ENCODE data around the gene BUD13.

DNA sequence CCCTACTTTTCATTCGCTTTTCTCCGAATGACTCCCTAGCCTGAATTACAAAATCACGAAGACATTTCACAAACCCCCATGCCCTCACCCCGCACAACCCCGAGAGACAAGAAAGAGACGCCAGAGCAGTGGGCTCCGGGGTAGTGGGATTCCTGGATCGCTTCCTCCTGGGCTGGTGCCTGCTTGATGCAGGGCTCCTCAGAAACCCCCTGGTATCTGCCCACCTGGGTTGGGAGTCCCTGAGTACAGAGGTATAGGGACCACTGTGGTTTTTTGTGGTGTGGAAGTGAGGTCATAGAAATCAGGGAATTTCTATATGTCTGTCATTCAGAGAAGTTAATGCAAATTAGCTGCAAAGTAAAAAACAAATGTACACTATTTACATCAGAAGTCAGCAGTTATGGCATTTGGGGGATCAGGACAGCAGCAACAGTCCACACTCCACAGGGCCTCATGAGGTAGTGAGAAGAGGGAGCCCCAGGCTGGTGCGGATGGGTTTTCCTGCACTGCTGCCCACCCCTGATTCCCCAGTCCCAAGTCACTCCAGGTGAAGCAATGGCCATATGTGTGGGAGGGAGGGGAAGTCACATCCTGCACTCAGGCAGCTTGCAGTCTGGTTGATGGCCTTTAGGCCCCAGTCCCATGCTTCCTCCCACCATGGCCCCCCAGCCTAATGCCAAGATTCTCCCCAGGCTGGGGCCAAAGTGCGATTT lies 39.6 kb downstream of the BUD13 start:
- TF ChIP-seq, protein P1, sequence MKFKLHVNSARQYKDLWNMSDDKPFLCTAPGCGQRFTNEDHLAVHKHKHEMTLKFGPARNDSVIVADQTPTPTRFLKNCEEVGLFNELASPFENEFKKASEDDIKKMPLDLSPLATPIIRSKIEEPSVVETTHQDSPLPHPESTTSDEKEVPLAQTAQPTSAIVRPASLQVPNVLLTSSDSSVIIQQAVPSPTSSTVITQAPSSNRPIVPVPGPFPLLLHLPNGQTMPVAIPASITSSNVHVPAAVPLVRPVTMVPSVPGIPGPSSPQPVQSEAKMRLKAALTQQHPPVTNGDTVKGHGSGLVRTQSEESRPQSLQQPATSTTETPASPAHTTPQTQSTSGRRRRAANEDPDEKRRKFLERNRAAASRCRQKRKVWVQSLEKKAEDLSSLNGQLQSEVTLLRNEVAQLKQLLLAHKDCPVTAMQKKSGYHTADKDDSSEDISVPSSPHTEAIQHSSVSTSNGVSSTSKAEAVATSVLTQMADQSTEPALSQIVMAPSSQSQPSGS (tag by site-specific recombination; IDR thresholded peaks at IDR 0.05; ENCODE audit: low read depth) = no peak
- TF ChIP-seq, protein P2, sequence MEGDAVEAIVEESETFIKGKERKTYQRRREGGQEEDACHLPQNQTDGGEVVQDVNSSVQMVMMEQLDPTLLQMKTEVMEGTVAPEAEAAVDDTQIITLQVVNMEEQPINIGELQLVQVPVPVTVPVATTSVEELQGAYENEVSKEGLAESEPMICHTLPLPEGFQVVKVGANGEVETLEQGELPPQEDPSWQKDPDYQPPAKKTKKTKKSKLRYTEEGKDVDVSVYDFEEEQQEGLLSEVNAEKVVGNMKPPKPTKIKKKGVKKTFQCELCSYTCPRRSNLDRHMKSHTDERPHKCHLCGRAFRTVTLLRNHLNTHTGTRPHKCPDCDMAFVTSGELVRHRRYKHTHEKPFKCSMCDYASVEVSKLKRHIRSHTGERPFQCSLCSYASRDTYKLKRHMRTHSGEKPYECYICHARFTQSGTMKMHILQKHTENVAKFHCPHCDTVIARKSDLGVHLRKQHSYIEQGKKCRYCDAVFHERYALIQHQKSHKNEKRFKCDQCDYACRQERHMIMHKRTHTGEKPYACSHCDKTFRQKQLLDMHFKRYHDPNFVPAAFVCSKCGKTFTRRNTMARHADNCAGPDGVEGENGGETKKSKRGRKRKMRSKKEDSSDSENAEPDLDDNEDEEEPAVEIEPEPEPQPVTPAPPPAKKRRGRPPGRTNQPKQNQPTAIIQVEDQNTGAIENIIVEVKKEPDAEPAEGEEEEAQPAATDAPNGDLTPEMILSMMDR (tag by site-specific recombination; IDR thresholded peaks at IDR 0.05) = no peak
